ENCODE measurements around the gene SCFD2.
"Not testable (repeated sequence)": the region's sequence is repeated elsewhere in the genome, so short reads cannot be mapped to it uniquely, and the experiment has no call there.

Gene SCFD2

GRCh38 chr4:53007024-53007423 is 358.8 kb downstream of the SCFD2 start:
- DNase-seq: no peak

- no peak for DNase-seq
Measured at GRCh38 chr4:53005808-53006207, 360.1 kb downstream of the SCFD2 start.

GRCh38 chr4:53005149-53005546 is 360.7 kb downstream of the SCFD2 start:
- DNase-seq: no peak

GRCh38 chr4:53004497-53005148 is 361.2 kb downstream of the SCFD2 start:
- no peak for DNase-seq

GRCh38 chr4:53003959-53004358 is 361.9 kb downstream of the SCFD2 start:
- no peak for DNase-seq

GRCh38 chr4:53000560-53000959 is 365.3 kb downstream of the SCFD2 start:
- no peak for DNase-seq

- DNase-seq: no peak
Measured at GRCh38 chr4:52999626-53000025, 366.2 kb downstream of the SCFD2 start.

- no peak for DNase-seq
Measured at GRCh38 chr4:52998413-52998812, 367.4 kb downstream of the SCFD2 start.

- DNase-seq: no peak
Measured at GRCh38 chr4:52997132-52997416, 368.8 kb downstream of the SCFD2 start.

GRCh38 chr4:52996261-52997131 is 369.4 kb downstream of the SCFD2 start:
- DNase-seq: no peak

- DNase-seq: no peak
Measured at GRCh38 chr4:52995360-52996030, 370.4 kb downstream of the SCFD2 start.

GRCh38 chr4:52994567-52994966 is 371.3 kb downstream of the SCFD2 start:
- DNase-seq: no peak

GRCh38 chr4:52993771-52994170 is 372.1 kb downstream of the SCFD2 start:
- DNase-seq: no peak

GRCh38 chr4:52992551-52992950 is 373.3 kb downstream of the SCFD2 start:
- not testable (repeated sequence) for DNase-seq

- DNase-seq: no peak
Measured at GRCh38 chr4:52991472-52991871, 374.4 kb downstream of the SCFD2 start.

GRCh38 chr4:52990706-52991105 is 375.2 kb downstream of the SCFD2 start:
- no peak for DNase-seq

GRCh38 chr4:52989865-52990264 is 376.0 kb downstream of the SCFD2 start:
- no peak for DNase-seq

- no peak for DNase-seq
Measured at GRCh38 chr4:52987392-52988056, 378.3 kb downstream of the SCFD2 start.

GRCh38 chr4:52984462-52984881 is 381.4 kb downstream of the SCFD2 start:
- DNase-seq: no peak

- DNase-seq: no peak
Measured at GRCh38 chr4:52983563-52984303, 382.1 kb downstream of the SCFD2 start.

- no peak for DNase-seq
Measured at GRCh38 chr4:52982946-52983340, 382.9 kb downstream of the SCFD2 start.

GRCh38 chr4:52982255-52982945 is 383.5 kb downstream of the SCFD2 start:
- DNase-seq: no peak

Measured in activated CD4-positive, CD25-positive, alpha-beta regulatory T cell (primary cell).